ENCODE results near the gene FBXW9. TPM values are rescaled to one million over a fixed set of nuclear protein-coding genes. Genes with fewer than 3 reads are reported as not detected.
"Not testable (repeated sequence)": the region's sequence is repeated elsewhere in the genome, so short reads cannot be mapped to it uniquely, and the experiment has no call there.

Gene FBXW9
- total RNA-seq, 1 donor from 2014 or later, result 6.0 TPM

DNA sequence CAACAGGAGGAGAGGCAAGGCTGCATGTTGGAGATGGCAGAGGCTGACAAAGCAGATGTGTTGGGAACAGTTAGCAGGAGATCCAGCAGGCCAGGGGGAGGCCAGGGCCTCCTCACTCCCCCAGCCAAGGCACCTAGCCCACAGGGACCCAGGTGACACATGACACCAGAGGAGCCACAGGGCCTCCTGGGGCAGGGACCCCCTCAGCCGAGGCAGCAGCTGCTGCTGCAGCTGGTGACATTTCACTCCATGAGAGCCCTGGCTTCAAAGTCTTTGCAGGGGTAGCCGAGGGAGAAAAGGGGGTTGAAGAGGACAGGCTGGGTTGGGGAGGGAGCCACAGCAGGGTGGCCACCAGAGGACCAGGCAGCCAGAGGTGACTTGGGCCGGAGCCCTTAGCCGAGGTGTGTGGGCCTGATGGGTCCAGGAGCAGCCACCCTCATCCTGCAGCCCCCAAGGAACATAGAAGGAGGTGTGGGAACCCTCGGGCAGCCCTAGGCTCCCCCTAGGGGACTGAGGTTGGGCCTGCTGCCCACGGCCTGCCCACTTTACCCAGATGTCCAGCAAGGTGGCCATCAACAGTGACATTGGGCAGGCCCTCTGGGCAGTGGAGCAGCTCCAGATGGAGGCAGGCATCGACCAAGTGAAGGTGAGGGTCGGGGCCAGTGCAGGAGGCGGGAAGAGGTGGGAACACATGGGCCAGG is 8.8 kb downstream of the FBXW9 start, which contains the start of gene GNG14:
TSS of gene GNG14 (plus strand) at position 503 of the 701 bp plus-strand sequence. CDS start at position 554, 51 bp downstream.
- intact Hi-C loops (cut with DNase I), result no loop called here
- ATAC-seq, result no peak
- no peak for DNase-seq

GRCh38 chr19:12685831-12686230 is 10.6 kb downstream of the FBXW9 start:
- no peak for ATAC-seq
- H3K4me3 ChIP-seq, result no peak overlapping the region
- intact Hi-C loops (cut with DNase I), result no loop called here

More for the DNA sequence above, 8.8 kb downstream of the FBXW9 start, which contains the start of gene GNG14:
- Histone ChIP-seq H3K36me3 (peaks cover 4% of the 10 kb centered on the region), H3K27me3 (ENCODE audit: low read depth) (no peaks in the 10 kb centered on the region), H3K9me3 (no peaks in the 10 kb centered on the region), H3K27ac (no peak within 1 kb of the TSS), H3K4me1 (no peaks in the 10 kb centered on the region), H3K4me3 (no peak within 1 kb of the TSS)
- TF ChIP-seq CTCF (IDR thresholded peaks at IDR 0.05), result no peak

DNA sequence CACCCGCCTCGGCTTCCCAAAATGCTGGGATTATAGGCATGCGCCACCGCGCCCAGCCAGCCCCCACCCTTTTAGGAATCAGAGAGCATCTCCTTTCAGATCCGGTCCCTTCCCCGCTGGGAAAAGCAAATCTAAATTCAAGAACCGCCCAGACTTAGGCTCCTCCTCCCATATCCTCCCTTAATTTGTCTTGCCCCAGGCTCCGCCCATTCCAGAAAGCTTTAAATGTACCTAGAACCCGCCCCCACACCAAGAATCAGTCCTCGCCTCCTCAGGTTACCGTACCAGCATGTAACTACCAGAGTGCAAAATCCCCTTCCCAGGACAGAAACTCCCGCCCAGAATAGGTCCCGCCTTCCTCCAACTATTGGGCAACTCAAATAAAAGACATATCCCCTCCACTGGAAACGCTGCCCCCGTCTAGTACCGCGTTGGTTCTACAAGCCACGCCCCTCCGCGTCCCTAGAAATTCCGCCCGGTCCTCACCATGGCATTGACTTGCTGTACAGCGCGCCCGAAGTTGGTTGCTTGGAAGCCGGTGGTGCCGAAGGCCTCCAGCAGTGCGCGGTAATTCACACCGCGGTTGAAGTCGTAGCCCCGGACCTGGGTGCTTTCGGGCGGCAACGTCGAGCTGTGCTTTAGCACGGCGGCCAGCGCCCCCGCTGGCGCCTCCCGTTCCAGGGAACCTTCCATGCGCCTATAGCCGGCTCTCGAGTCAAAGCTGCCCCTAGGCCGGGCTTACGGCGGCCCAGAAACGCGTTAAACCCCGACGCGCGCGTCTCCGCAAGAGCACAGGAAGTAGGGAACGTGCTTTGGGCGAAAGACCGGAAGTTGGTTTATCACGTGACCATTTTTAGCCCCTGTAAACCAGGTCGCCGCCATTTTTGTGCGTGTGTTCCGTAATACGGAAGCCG is 15.1 kb downstream of the FBXW9 start, which contains the start of gene DHPS:
TSS of gene DHPS (minus strand) at position 807 of the 914 bp plus-strand sequence. CDS start at position 693, 114 bp downstream.
- H3K9me3 ChIP-seq, result no peaks in the 10 kb centered on the region
- peak; percentile 94 to 96 for ATAC-seq
- H3K27ac ChIP-seq, result peak within 1 kb of the TSS; percentile 98
- no peaks in the 10 kb centered on the region for H3K27me3 ChIP-seq (ENCODE audit: low read depth)
- peak within 1 kb of the TSS; percentile 87 for H3K4me3 ChIP-seq
- peak; percentile 95 for DNase-seq
- intact Hi-C loops (cut with DNase I), result no loop called here
- H3K4me1 ChIP-seq, result peaks cover 16% of the 10 kb centered on the region
- H3K36me3 ChIP-seq, result peaks cover 38% of the 10 kb centered on the region
- TF ChIP-seq CTCF (IDR thresholded peaks at IDR 0.05), result no peak

More at GRCh38 chr19:12685831-12686230, 10.6 kb downstream of the FBXW9 start:
- peaks cover 4% of the 10 kb centered on the region for H3K36me3 ChIP-seq
- H3K9me3 ChIP-seq, result no peaks in the 10 kb centered on the region
- TF ChIP-seq CTCF (IDR thresholded peaks at IDR 0.05), result no peak
- peaks cover 2% of the 10 kb centered on the region for H3K4me1 ChIP-seq
- DNase-seq, result no peak
- H3K27me3 ChIP-seq (ENCODE audit: low read depth), result no peaks in the 10 kb centered on the region
- H3K27ac ChIP-seq, result no peak overlapping the region

DNA sequence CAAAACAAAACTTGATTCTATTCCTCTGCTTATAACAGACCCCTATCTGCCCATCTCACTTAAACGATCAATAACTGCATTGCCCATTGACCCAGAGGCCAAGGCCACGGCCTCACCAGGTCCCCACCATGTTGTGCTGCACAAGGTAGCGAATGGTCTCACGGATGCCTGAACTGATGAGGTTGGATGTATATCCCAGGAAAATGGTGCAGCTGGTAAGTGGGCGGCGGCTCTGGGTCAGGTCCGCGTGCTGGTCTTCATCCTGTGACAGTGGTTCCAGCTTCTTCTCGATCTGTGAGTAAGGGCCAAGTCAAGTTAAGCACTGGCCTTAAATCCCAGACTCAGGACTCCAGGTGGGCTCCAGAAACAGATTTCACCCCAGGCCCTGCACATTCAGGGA is 16.4 kb downstream of the FBXW9 start:
- intact Hi-C loops (cut with DNase I), result no loop called here
- no peak for TF ChIP-seq CTCF (IDR thresholded peaks at IDR 0.05)
- DNase-seq (no peak), ATAC-seq (no peak)
- Histone ChIP-seq H3K27ac (no peak overlapping the region), H3K4me3 (no peak overlapping the region), H3K36me3 (peaks cover 51% of the 10 kb centered on the region), H3K9me3 (no peaks in the 10 kb centered on the region), H3K27me3 (ENCODE audit: low read depth) (no peaks in the 10 kb centered on the region), H3K4me1 (peaks cover 20% of the 10 kb centered on the region)

GRCh38 chr19:12678039-12678438 is 18.4 kb downstream of the FBXW9 start:
- H3K4me1 ChIP-seq, result peaks cover 20% of the 10 kb centered on the region
- H3K9me3 ChIP-seq; DNase-seq; intact Hi-C loops (cut with DNase I); H3K27ac ChIP-seq; ATAC-seq; H3K4me3 ChIP-seq; H3K27me3 ChIP-seq (ENCODE audit: low read depth): not testable (repeated sequence)
- peaks cover 71% of the 10 kb centered on the region for H3K36me3 ChIP-seq
